Activated naive CD4-positive, alpha-beta T cell (primary cell): ENCODE results near the gene INPP5A.

ENCODE experiments used
- DNase-seq, 4 experiments: peaks; one replicate each; lab custom pipeline; 2025; lab: John Stamatoyannopoulos, UW

Gene INPP5A

GRCh38 chr10:132628966-132629900 is 91.6 kb downstream of the INPP5A start:
- DNase-seq: no peak

GRCh38 chr10:132630156-132630555 is 92.6 kb downstream of the INPP5A start:
- DNase-seq: no peak

GRCh38 chr10:132630666-132631337 is 93.2 kb downstream of the INPP5A start:
- DNase-seq: no peak

- DNase-seq: no peak
Observed at GRCh38 chr10:132631338-132631735, 93.8 kb downstream of the INPP5A start.

GRCh38 chr10:132632091-132632561 is 94.5 kb downstream of the INPP5A start:
- DNase-seq: no peak

GRCh38 chr10:132632851-132633684 is 95.5 kb downstream of the INPP5A start:
- no peak for DNase-seq

GRCh38 chr10:132634241-132634946 is 96.8 kb downstream of the INPP5A start:
- DNase-seq: no peak

GRCh38 chr10:132634947-132635271 is 97.3 kb downstream of the INPP5A start:
- no peak for DNase-seq

GRCh38 chr10:132636358-132636757 is 98.8 kb downstream of the INPP5A start:
- no peak for DNase-seq

GRCh38 chr10:132637477-132638129 is 100.0 kb downstream of the INPP5A start:
- no peak for DNase-seq

- DNase-seq: no peak
Observed at GRCh38 chr10:132638130-132638515, 100.5 kb downstream of the INPP5A start.

GRCh38 chr10:132639470-132639869 is 101.9 kb downstream of the INPP5A start:
- no peak for DNase-seq

- DNase-seq: no peak
Observed at GRCh38 chr10:132640326-132641125, 102.9 kb downstream of the INPP5A start.

GRCh38 chr10:132641401-132641800 is 103.8 kb downstream of the INPP5A start:
- DNase-seq: no peak

- DNase-seq: no peak
Observed at GRCh38 chr10:132641966-132642731, 104.6 kb downstream of the INPP5A start.

GRCh38 chr10:132642732-132643008 is 105.1 kb downstream of the INPP5A start:
- no peak for DNase-seq

- DNase-seq: no peak
Observed at GRCh38 chr10:132643709-132644526, 106.3 kb downstream of the INPP5A start.

GRCh38 chr10:132644527-132645246 is 107.1 kb downstream of the INPP5A start:
- no peak for DNase-seq

- DNase-seq: no peak
Observed at GRCh38 chr10:132645247-132645530, 107.6 kb downstream of the INPP5A start.
